ENCODE results near the gene DCAF15. TPM values are rescaled to one million over a fixed set of nuclear protein-coding genes. Genes with fewer than 3 reads are reported as not detected.

The DCAF15 gene
- total RNA-seq, 1 donor from 2014 or later = 23.7 TPM

DNA sequence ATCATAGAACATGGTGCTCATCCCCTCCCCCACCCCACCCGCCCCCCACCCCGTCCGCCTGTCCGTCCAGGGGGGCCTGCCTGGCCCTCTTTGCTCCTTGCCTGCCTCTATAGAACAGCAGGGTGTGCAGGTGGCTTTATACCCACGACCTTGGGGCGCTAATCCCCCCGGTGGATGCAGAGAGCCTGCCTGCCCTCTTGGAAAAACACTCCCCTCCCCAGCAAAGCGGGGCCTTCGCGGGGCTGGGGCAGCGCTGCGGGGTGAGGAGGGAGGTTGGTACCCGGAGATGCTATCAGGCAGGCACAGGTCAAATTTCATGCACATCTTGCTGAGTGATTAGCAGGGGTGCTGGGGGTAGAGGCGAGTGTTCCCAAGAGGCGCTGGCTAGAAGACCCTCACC is 31.9 kb downstream of the DCAF15 start:
- no peak overlapping the region for H3K4me3 ChIP-seq (ENCODE audit: low read depth, low read length)
- TF ChIP-seq, protein P1, sequence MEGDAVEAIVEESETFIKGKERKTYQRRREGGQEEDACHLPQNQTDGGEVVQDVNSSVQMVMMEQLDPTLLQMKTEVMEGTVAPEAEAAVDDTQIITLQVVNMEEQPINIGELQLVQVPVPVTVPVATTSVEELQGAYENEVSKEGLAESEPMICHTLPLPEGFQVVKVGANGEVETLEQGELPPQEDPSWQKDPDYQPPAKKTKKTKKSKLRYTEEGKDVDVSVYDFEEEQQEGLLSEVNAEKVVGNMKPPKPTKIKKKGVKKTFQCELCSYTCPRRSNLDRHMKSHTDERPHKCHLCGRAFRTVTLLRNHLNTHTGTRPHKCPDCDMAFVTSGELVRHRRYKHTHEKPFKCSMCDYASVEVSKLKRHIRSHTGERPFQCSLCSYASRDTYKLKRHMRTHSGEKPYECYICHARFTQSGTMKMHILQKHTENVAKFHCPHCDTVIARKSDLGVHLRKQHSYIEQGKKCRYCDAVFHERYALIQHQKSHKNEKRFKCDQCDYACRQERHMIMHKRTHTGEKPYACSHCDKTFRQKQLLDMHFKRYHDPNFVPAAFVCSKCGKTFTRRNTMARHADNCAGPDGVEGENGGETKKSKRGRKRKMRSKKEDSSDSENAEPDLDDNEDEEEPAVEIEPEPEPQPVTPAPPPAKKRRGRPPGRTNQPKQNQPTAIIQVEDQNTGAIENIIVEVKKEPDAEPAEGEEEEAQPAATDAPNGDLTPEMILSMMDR (IDR thresholded peaks at IDR 0.05; ENCODE audit: insufficient read depth, low read length, poor library complexity, severe bottlenecking) = no peak
- peaks cover 1% of the 10 kb centered on the region for H3K36me3 ChIP-seq (ENCODE audit: control insufficient read depth, insufficient read depth, low read length)
- no peak for DNase-seq (ENCODE audit: low read depth)
- no peaks in the 10 kb centered on the region for H3K27me3 ChIP-seq (ENCODE audit: control insufficient read depth, insufficient read depth, low read length)

DNA sequence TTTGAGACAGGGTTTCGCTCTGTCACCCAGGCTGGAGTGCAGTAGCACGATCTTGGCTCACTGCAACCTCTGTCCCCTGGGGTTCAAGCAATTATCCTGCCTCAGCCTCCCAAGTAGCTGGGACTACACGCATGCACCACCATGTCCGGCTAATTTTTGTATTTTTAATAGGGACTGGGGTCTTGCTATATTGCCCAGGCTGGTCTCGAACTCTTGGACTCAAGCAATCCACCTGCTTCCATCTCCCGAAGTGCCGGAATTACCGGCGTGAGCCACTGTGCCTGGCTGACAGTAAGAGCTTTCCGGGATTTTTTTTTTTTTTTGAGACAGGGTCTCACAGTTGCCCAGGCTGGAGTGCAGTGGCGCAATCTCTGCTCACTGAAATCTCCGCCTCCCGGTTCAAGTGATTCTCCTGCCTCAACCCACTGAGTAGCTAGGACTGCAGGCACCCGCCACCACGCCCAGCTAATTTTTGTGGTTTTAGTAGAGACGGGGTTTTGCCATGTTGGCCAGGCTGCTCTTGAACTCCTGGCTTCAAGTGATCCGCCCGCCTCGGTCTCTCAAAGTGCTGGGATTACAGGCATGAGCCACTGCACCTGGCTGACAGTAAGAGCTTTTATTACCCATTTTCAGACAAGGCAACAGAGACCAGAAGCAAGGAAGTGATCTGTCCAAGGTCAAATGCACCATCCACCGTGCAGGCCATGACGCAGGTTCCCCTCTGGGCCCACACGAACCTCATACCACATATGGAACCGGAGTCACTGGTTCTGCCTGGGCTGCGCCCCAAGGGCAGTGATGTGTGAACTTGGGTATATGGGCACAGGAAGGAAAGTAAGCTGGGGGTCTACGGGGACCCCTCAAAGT is 32.8 kb downstream of the DCAF15 start:
- TF ChIP-seq, protein P1 (IDR thresholded peaks at IDR 0.05; ENCODE audit: insufficient read depth, low read length, poor library complexity, severe bottlenecking) = no peak
- H3K4me3 ChIP-seq (ENCODE audit: low read depth, low read length) = no peak overlapping the region
- DNase-seq (ENCODE audit: low read depth) = no peak

DNA sequence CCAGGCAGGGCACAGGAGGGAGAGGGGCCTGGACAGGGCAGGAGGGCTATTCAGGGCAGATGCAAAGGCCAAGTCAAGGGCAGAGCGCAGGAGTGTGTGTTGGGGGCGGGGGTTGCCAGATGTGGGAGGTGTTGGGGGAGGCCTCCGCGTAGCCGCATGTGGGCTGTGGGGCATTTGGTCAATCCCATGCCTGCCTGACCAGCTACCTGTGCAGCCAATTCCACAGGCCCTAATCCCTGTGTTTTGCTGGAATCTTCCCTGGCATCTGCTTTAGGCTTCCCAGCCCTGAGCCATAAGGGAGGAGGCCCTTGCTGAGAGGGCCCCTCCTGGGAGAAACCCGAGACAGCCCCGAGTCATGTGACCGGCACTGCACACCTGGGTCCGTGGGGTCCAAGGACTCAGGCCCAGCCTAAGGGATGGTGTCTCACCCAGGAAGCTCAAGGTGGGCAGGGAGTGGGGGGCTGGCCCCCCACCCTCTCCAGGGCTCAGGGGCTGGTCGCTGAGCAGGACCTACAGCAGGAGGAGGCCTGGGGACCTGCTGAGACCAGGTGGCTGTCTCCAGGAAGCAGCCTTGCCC is 33.5 kb downstream of the DCAF15 start:
- no peak for DNase-seq (ENCODE audit: low read depth)
- Histone ChIP-seq H3K27me3 (ENCODE audit: control insufficient read depth, insufficient read depth, low read length) (no peaks in the 10 kb centered on the region), H3K4me3 (ENCODE audit: low read depth, low read length) (no peak overlapping the region), H3K36me3 (ENCODE audit: control insufficient read depth, insufficient read depth, low read length) (peaks cover 1% of the 10 kb centered on the region)
- TF ChIP-seq, protein P1 (IDR thresholded peaks at IDR 0.05; ENCODE audit: insufficient read depth, low read length, poor library complexity, severe bottlenecking) = no peak

More for the DNA sequence above, 32.8 kb downstream of the DCAF15 start:
- H3K36me3 ChIP-seq (ENCODE audit: control insufficient read depth, insufficient read depth, low read length) = peaks cover 1% of the 10 kb centered on the region
- H3K27me3 ChIP-seq (ENCODE audit: control insufficient read depth, insufficient read depth, low read length) = no peaks in the 10 kb centered on the region

DNA sequence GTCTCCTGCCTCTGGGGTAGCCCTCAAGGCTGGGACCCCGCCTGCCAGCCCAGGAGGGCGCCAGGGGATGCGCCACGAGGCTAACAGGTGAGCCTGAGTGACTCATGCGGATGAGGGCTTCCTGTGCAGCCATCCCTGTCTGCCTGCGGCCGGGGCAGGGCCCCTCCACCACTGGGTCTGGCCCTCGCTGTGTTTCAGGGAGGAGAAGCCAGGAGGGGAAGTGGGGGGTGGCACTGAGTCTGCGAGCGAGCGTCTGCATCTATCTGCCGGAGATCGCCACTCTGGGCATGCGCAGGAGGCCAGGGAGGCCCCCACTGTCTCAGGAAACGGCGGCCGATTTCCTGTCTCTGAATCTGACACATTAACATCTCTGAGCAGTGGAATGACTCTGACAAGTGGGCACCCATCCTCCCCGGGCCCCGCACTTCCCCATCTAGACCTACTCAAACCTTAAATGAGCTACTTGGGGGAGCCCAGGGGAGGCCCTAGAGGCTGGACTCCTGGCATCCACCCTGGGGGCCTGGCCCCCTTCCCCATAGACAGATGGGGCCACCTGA is 34.1 kb downstream of the DCAF15 start:
- no peak overlapping the region for H3K4me3 ChIP-seq (ENCODE audit: low read depth, low read length)
- TF ChIP-seq, protein P1 (IDR thresholded peaks at IDR 0.05; ENCODE audit: insufficient read depth, low read length, poor library complexity, severe bottlenecking) = no peak
- no peaks in the 10 kb centered on the region for H3K27me3 ChIP-seq (ENCODE audit: control insufficient read depth, insufficient read depth, low read length)
- H3K36me3 ChIP-seq (ENCODE audit: control insufficient read depth, insufficient read depth, low read length) = peaks cover 1% of the 10 kb centered on the region
- DNase-seq (ENCODE audit: low read depth) = peak; percentile 77

DNA sequence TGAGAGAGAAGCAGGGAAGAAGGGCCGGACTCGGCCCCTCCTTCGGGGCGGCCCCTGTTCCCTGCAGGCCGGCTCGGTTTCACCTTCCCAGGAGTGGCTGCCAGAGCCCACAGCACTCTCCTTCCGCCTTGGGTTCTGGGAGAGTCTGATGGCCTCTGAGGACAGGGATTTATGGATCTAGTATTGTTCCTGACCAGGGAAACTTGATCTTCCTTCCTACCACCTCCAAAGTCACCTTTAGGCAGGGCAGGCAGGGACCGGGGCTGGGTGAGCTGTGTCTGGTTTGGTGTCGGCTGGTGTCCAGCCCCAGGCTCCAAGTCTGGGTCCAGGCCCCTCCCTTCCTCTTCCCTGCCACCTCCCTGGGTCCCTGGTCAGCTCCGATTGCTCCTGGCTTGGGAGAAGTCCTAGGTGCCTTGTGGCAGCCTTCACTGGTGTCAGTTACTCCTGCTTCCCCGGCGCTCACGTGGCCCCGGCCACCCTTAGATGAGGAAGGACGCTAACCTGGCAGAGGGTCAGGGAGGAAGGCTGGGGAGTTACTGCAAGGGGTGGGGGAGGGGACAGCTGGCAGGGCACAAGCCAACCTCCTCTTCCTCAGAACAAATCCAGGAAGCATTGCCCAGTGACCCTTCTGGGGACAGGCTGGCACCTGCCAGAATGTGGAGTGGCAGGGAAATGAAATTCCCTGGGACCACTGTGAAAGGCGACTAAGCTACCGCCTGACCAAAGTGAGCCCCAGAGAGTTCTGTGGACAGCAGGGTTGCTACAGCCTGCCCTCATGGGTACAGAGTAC is 35.0 kb downstream of the DCAF15 start:
- TF ChIP-seq, protein P1 (IDR thresholded peaks at IDR 0.05; ENCODE audit: insufficient read depth, low read length, poor library complexity, severe bottlenecking) = no peak
- Histone ChIP-seq H3K36me3 (ENCODE audit: control insufficient read depth, insufficient read depth, low read length) (peaks cover 1% of the 10 kb centered on the region), H3K4me3 (ENCODE audit: low read depth, low read length) (no peak overlapping the region), H3K27me3 (ENCODE audit: control insufficient read depth, insufficient read depth, low read length) (no peaks in the 10 kb centered on the region)
- no peak for DNase-seq (ENCODE audit: low read depth)
